ENCODE measurements around the gene NTN3. TPM values are rescaled to one million over a fixed set of nuclear protein-coding genes. Genes with fewer than 3 reads are reported as not detected.

NTN3 gene
- 0.37 and 0.64 TPM in 2 replicates for total RNA-seq (2014; rRNA removed; shearing (Covaris generic))

GRCh38 chr16:2471016-2471652 is at the start of gene NTN3:
NTN3 (plus strand) TSS chr16:2471297; CDS start chr16:2471702, 405 bp downstream.

GRCh38 chr16:2429034-2429770 is 41.9 kb upstream of the NTN3 start, which contains the start of gene CCNF:
CCNF (plus strand) TSS chr16:2429447; CDS start chr16:2429482, 35 bp downstream.

GRCh38 chr16:2459647-2460390 is 11.3 kb upstream of the NTN3 start, which contains the start of gene TEDC2:
TEDC2 (plus strand) TSS chr16:2460109; CDS start chr16:2460145, 36 bp downstream.

GRCh38 chr16:2474877-2475412 is 3.8 kb downstream of the NTN3 start, which contains the start of gene TBC1D24:
TBC1D24 (plus strand) TSS chr16:2475127; CDS start chr16:2496149, 21,022 bp downstream.

GRCh38 chr16:2513405-2514332 is 42.6 kb downstream of the NTN3 start, which contains the start of gene ATP6V0C:
ATP6V0C (plus strand) TSS chr16:2513952; CDS start chr16:2514104, 152 bp downstream.

GRCh38 chr16:2520097-2520783 is 49.1 kb downstream of the NTN3 start, which contains the start of gene AMDHD2:
AMDHD2 (plus strand) TSS chr16:2520371; CDS start chr16:2520459, 88 bp downstream.

Small RNA genes lying within 50 kb of the gene (small RNA-seq; reads per million reads assigned to genes)
- gene AC093525.1 (not detected), gene MIR6768 (not detected)

Other genes starting within 250 kb of the NTN3 start
- gene E4F1, start 247.7 kb upstream of the NTN3 start, total RNA-seq (2014; rRNA removed; shearing (Covaris generic)), result 40.0 and 47.9 TPM in 2 replicates
- gene DNASE1L2, start 234.9 kb upstream of the NTN3 start, total RNA-seq (2014; rRNA removed; shearing (Covaris generic)), result 1.0 and 1.5 TPM in 2 replicates
- 86.9 and 97.5 TPM in 2 replicates for gene ECI1, start 219.7 kb upstream of the NTN3 start, total RNA-seq (2014; rRNA removed; shearing (Covaris generic))
- gene RNPS1, start 203.2 kb upstream of the NTN3 start, total RNA-seq (2014; rRNA removed; shearing (Covaris generic)), result 254 and 259 TPM in 2 replicates
- 0.40 and 0.60 TPM in 2 replicates for gene ABCA3, start 130.6 kb upstream of the NTN3 start, total RNA-seq (2014; rRNA removed; shearing (Covaris generic))
- gene CCNF, start 41.9 kb upstream of the NTN3 start, total RNA-seq (2014; rRNA removed; shearing (Covaris generic)), result 39.2 and 42.2 TPM in 2 replicates
- 33.7 and 40.7 TPM in 2 replicates for gene TEDC2, start 11.2 kb upstream of the NTN3 start, total RNA-seq (2014; rRNA removed; shearing (Covaris generic))
- 12.4 and 13.9 TPM in 2 replicates for gene TBC1D24, start 3.8 kb downstream of the NTN3 start, total RNA-seq (2014; rRNA removed; shearing (Covaris generic))
- gene ATP6V0C, start 42.7 kb downstream of the NTN3 start, total RNA-seq (2014; rRNA removed; shearing (Covaris generic)), result 28.7 and 48.4 TPM in 2 replicates
- 47.6 and 52.2 TPM in 2 replicates for gene AMDHD2, start 49.1 kb downstream of the NTN3 start, total RNA-seq (2014; rRNA removed; shearing (Covaris generic))
- 0.45 TPM in 1 of 2 replicates, not detected in the other for gene CEMP1, start 60.1 kb downstream of the NTN3 start, total RNA-seq (2014; rRNA removed; shearing (Covaris generic))
- 11.7 and 14.0 TPM in 2 replicates for gene PDPK1, start 66.7 kb downstream of the NTN3 start, total RNA-seq (2014; rRNA removed; shearing (Covaris generic))
- gene KCTD5, start 211.2 kb downstream of the NTN3 start, total RNA-seq (2014; rRNA removed; shearing (Covaris generic)), result 37.5 and 40.6 TPM in 2 replicates
- gene PRSS27, start 248.9 kb downstream of the NTN3 start, total RNA-seq (2014; rRNA removed; shearing (Covaris generic)), result 0.64 and 1.5 TPM in 2 replicates